ENCODE results near the gene RTN4RL1. TPM values are rescaled to one million over a fixed set of nuclear protein-coding genes. Genes with fewer than 3 reads are reported as not detected.
"Not testable (repeated sequence)": the region's sequence is repeated elsewhere in the genome, so short reads cannot be mapped to it uniquely, and the experiment has no call there.

RTN4RL1 gene
- total RNA-seq, 1 donor: 0.43 TPM

DNA sequence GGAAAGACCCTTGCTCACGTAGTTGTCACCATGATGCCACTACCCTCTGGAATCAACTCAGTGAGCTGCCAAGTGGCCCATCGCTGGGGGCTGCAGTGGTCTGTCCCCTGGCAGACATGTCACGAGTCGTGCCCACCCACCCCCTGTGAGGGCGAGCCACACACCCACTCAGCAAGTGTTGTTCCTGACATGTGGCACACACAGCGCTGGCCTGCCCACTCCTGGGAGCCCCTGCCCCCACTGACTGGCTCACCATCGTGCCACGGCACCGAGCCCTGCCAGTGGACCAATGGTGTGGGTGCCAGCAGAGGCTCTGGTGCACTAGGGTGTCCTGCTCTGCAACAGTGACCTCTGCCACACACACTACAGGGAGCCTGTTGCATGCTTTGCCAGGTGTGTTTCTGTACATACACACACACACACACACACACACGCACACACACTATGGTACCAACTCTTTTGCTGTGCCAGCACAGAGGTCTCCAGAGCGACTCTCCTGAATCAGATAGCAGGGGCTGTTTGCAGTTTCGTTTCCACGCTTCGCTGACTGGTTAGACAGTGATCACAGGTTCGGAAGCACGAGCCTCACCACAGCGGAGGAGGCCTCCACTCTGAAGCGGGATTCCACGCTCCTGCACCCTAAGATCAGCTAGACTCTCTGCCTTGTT lies 7.7 kb downstream of the RTN4RL1 start:
- DNase-seq (ENCODE audit: low read depth): no peak
- H3K4me3 ChIP-seq (ENCODE audit: low read depth, low read length): no peak overlapping the region
- no peak for TF ChIP-seq CTCF (IDR thresholded peaks at IDR 0.05; ENCODE audit: insufficient read depth, low read depth, low read length)

DNA sequence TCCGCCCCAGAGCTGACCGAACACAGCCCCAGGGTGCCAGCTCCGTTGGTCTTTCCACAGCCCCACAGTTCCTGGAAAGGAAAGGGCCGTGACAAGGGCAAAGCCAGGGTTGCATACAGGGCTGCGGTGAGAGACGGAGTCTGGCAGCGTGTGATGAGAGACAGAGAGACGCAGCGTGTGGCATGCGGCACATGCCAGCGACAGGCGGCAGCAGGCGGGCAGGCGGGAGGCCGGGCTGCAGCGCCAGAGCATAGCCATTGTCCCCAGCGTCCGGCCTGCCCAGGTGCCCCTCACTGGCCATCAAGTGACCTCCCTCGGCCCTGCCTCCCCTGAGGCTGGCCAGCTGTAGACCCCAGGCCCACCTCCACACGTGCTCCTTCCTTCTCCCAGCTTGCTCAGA lies 8.6 kb downstream of the RTN4RL1 start:
- no peak overlapping the region for H3K4me3 ChIP-seq (ENCODE audit: low read depth, low read length)
- no peak for TF ChIP-seq CTCF (IDR thresholded peaks at IDR 0.05; ENCODE audit: insufficient read depth, low read depth, low read length)
- no peak for DNase-seq (ENCODE audit: low read depth)

DNA sequence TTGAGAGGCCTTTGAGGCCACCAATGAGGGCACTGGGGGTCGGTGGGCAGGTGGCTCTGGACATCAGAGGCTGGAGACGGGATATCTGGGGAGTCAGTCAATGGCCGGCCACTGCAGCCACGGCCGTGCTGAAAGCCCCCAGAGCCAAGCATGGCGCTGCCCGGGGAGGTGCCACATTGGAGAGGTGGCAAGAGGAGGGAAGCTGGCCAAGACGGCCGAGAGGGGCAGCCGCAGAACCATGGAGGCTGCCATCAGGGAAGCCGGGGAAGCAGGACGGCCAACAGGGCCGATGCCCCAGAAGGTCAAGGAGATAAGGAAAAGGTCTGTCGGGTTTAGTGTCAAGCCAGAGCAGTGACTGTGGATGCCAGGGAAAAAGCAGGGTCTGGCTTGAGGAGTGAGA lies 9.8 kb downstream of the RTN4RL1 start:
- no peak for TF ChIP-seq CTCF (IDR thresholded peaks at IDR 0.05; ENCODE audit: insufficient read depth, low read depth, low read length)
- no peak for DNase-seq (ENCODE audit: low read depth)
- no peak overlapping the region for H3K4me3 ChIP-seq (ENCODE audit: low read depth, low read length)

- DNase-seq (ENCODE audit: low read depth): no peak
- TF ChIP-seq CTCF (IDR thresholded peaks at IDR 0.05; ENCODE audit: insufficient read depth, low read depth, low read length): no peak
- no peak overlapping the region for H3K4me3 ChIP-seq (ENCODE audit: low read depth, low read length)
These were observed 11.2 kb downstream of the RTN4RL1 start for GRCh38 chr17:2013994-2014317.

DNA sequence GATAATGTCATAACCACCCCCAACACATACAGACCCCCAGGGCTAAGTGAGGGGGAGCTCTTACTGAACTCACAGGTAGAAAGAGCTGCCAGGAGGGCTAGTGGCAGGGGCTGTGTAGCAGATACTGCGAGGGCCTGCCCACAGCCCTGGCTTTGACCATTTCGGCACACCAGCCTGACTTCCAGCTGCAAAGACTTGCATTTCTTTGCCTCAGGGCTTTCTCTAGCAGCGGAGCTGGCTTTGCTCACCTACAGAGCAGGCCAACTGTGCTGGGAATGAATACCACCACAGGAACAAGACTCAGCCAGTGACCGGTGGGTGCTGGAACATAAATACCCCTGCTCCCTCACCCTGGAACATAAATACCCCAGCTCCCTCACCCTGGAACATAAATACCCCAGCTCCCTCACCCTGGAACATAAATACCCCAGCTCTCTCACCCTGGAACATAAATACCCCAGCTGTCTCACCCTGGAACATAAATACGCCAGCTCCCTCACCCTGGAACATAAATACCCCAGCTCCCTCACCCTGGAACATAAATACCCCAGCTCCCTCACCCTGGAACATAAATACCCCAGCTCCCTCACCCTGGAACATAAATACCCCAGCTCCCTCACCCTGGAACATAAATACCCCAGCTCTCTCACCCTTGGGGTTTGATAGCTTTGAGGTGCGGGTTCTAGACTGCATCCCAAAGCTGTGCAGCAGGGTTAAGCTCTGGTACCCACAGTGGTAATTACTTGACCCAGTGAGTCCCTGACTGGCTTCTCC lies 11.7 kb downstream of the RTN4RL1 start:
- not testable (repeated sequence) for H3K4me3 ChIP-seq (ENCODE audit: low read depth, low read length); DNase-seq (ENCODE audit: low read depth)

- no peak for DNase-seq (ENCODE audit: low read depth)
- no peak for TF ChIP-seq CTCF (IDR thresholded peaks at IDR 0.05; ENCODE audit: insufficient read depth, low read depth, low read length)
- H3K4me3 ChIP-seq (ENCODE audit: low read depth, low read length): no peak overlapping the region
These were observed 12.6 kb downstream of the RTN4RL1 start for GRCh38 chr17:2012499-2012898.

- H3K4me3 ChIP-seq (ENCODE audit: low read depth, low read length): no peak overlapping the region
- no peak for TF ChIP-seq CTCF (IDR thresholded peaks at IDR 0.05; ENCODE audit: insufficient read depth, low read depth, low read length)
- no peak for DNase-seq (ENCODE audit: low read depth)
These were observed 13.4 kb downstream of the RTN4RL1 start for GRCh38 chr17:2011411-2012371.
